Peyer's patch (tissue), 4 donors: ENCODE measurements around the gene SSX5. TPM values are rescaled to one million over a fixed set of nuclear protein-coding genes. Genes with fewer than 3 reads are reported as not detected.
"Not testable (repeated sequence)": the region's sequence is repeated elsewhere in the genome, so short reads cannot be mapped to it uniquely, and the experiment has no call there.

Experiments used
- DNase-seq, 3 donors: peaks; one replicate each; pipeline ENCODE4 v3.0.0-alpha.2; 2017 to 2019
- H3K27ac ChIP-seq, 4 donors: fragments of 200-600 bp; sonication (generic); one replicate each; pipeline ENCODE4 v1.5.1; 2016 to 2019
- H3K27me3 ChIP-seq, 2 donors: fragments of 200-600 bp; sonication (generic); one replicate each; pipeline ENCODE4 v1.5.1; 2019
- H3K36me3 ChIP-seq, 3 donors: fragments of 200-600 bp; sonication (generic); one replicate each; pipeline ENCODE4 v1.5.1; 2016 to 2019
- H3K4me1 ChIP-seq, 4 donors: fragments of 200-600 bp; sonication (generic); one replicate each; pipeline ENCODE4 v1.5.1; 2016 to 2019
- H3K4me3 ChIP-seq, 4 donors: fragments of 200-600 bp; sonication (generic); 1 replicate in 3 of 4; 2 replicates in 1 of 4; pipeline ENCODE4 v1.5.1; 2016 to 2019; ENCODE audit warnings: mild to moderate bottlenecking in 1 of 4
- H3K9me3 ChIP-seq, 4 donors: fragments of 200-600 bp; sonication (generic); one replicate each; pipeline ENCODE4 v1.5.1; 2016 to 2019; ENCODE audit warnings: mild to moderate bottlenecking in 1 of 4
- CTCF ChIP-seq, 6 experiments: fragments of 450-650 bp in 4 of 6; fragments of 200-600 bp in 2 of 6; sonication (generic) in 1 of 6; IDR thresholded peaks; one replicate each; pipeline ENCODE4 v1.5.1; 2017 to 2019; ENCODE audit warnings: antibody characterized with exemption in 6 of 6, mild to moderate bottlenecking in 3 of 6, moderate library complexity in 1 of 6
- POLR2A ChIP-seq, 2 donors: fragments of 450-650 bp; IDR thresholded peaks; one replicate each; pipeline ENCODE4 v1.5.1; 2017; ENCODE audit warnings: antibody characterized with exemption in 2 of 2, mild to moderate bottlenecking in 2 of 2, moderate library complexity in 2 of 2
- small RNA-seq, 2 donors: library from RNA; depleted of rRNA; stranded (forward); fragments of <200 nt; gene quantifications; one replicate each; pipeline ENCODE3, GENCODE V24; 2016
- total RNA-seq, 4 donors: library from RNA; depleted of rRNA; stranded (reverse); fragments of >200 nt; gene quantifications; one replicate each; pipeline ENCODE4 v1.1.0, GENCODE V29; 2016

The SSX5 gene
- total RNA-seq, 4 donors from 2014 or later = not detected

- H3K4me1 ChIP-seq = no peaks in the 10 kb centered on the region
- H3K4me3 ChIP-seq = no peak overlapping the region
- no peaks in the 10 kb centered on the region for H3K27me3 ChIP-seq
- DNase-seq = no peak
- no peaks in the 10 kb centered on the region for H3K9me3 ChIP-seq
- H3K36me3 ChIP-seq = no peaks in the 10 kb centered on the region
- no peak overlapping the region for H3K27ac ChIP-seq
- TF ChIP-seq POLR2A (IDR thresholded peaks at IDR 0.05) (no peak), CTCF (IDR thresholded peaks at IDR 0.05) (no peak)
Observed at GRCh38 chrX:48165241-48165640, 31.4 kb downstream of the SSX5 start.

- H3K27ac ChIP-seq = no peak overlapping the region
- no peak for TF ChIP-seq POLR2A (IDR thresholded peaks at IDR 0.05)
- no peak for TF ChIP-seq CTCF (IDR thresholded peaks at IDR 0.05)
- DNase-seq = no peak
- no peaks in the 10 kb centered on the region for H3K36me3 ChIP-seq
- H3K9me3 ChIP-seq = no peaks in the 10 kb centered on the region
- H3K27me3 ChIP-seq = no peaks in the 10 kb centered on the region
- no peaks in the 10 kb centered on the region for H3K4me1 ChIP-seq
- H3K4me3 ChIP-seq = no peak overlapping the region
Observed at GRCh38 chrX:48156014-48156413, 40.6 kb downstream of the SSX5 start.

- no peak overlapping the region for H3K27ac ChIP-seq
- no peaks in the 10 kb centered on the region for H3K36me3 ChIP-seq
- no peaks in the 10 kb centered on the region for H3K27me3 ChIP-seq
- H3K4me3 ChIP-seq = no peak overlapping the region
- DNase-seq = no peak
- no peaks in the 10 kb centered on the region for H3K9me3 ChIP-seq
- no peaks in the 10 kb centered on the region for H3K4me1 ChIP-seq
- TF ChIP-seq CTCF (IDR thresholded peaks at IDR 0.05) (no peak), POLR2A (IDR thresholded peaks at IDR 0.05) (no peak)
Observed at GRCh38 chrX:48154796-48155195, 41.8 kb downstream of the SSX5 start.

- no peaks in the 10 kb centered on the region for H3K9me3 ChIP-seq
- TF ChIP-seq POLR2A (IDR thresholded peaks at IDR 0.05) = no peak
- TF ChIP-seq CTCF (IDR thresholded peaks at IDR 0.05) = no peak
Observed at GRCh38 chrX:48153769-48154168, 42.8 kb downstream of the SSX5 start.

GRCh38 chrX:48142697-48143096 is 53.9 kb downstream of the SSX5 start:
- H3K27me3 ChIP-seq, H3K4me1 ChIP-seq, DNase-seq, H3K9me3 ChIP-seq, H3K4me3 ChIP-seq, H3K36me3 ChIP-seq, H3K27ac ChIP-seq: not testable (repeated sequence)

More at GRCh38 chrX:48153769-48154168, 42.8 kb downstream of the SSX5 start:
- no peaks in the 10 kb centered on the region for H3K4me1 ChIP-seq
- no peaks in the 10 kb centered on the region for H3K27me3 ChIP-seq
- no peak overlapping the region for H3K27ac ChIP-seq
- DNase-seq = no peak
- no peaks in the 10 kb centered on the region for H3K36me3 ChIP-seq
- no peak overlapping the region for H3K4me3 ChIP-seq

GRCh38 chrX:48141810-48142508 is 54.6 kb downstream of the SSX5 start:
- H3K27ac ChIP-seq, DNase-seq, H3K27me3 ChIP-seq, H3K9me3 ChIP-seq, H3K4me1 ChIP-seq, H3K4me3 ChIP-seq, H3K36me3 ChIP-seq: not testable (repeated sequence)

- DNase-seq, H3K4me3 ChIP-seq, H3K36me3 ChIP-seq, H3K27me3 ChIP-seq, H3K9me3 ChIP-seq, H3K27ac ChIP-seq, H3K4me1 ChIP-seq: not testable (repeated sequence)
Observed at GRCh38 chrX:48139076-48139475, 57.5 kb downstream of the SSX5 start.

Small RNAs within 50 kb of the gene (small RNA-seq; reads per million reads assigned to genes)
- gene AC245047.3 = 0 reads per million in 2 donors
- 0 reads per million in 2 donors for gene AC245047.7
- gene RNA5SP503 = 0 reads per million in 2 donors
- 0 reads per million in 2 donors for gene RNU6-707P

Other genes starting within 250 kb of the SSX5 start
- 10 to 100 TPM in 1 of 4 donors, 1 to 10 TPM in 3; 2.5 to 10.7 (median 6.6) TPM for gene ZNF182, start 192.8 kb downstream of the SSX5 start, total RNA-seq
- not detected for gene SPACA5, start 189.8 kb downstream of the SSX5 start, total RNA-seq
- gene ZNF630, start 125.2 kb downstream of the SSX5 start, total RNA-seq = 10 to 100 TPM in 1 of 4 donors, 1 to 10 TPM in 3; 2.3 to 20.6 (median 7.1) TPM
- not detected for gene SPACA5B, start 66.2 kb downstream of the SSX5 start, total RNA-seq
- not detected for gene SSX1, start 58.6 kb upstream of the SSX5 start, total RNA-seq
- gene SSX3, start 159.9 kb upstream of the SSX5 start, total RNA-seq = not detected
- not detected for gene SSX4, start 186.7 kb upstream of the SSX5 start, total RNA-seq
- gene SSX4B, start 215.2 kb upstream of the SSX5 start, total RNA-seq = not detected